Tibial nerve (tissue), 3 donors: ENCODE data around the gene ZCCHC7.

Source experiments
- POLR2A ChIP-seq, 2 donors: fragments of 450-650 bp; IDR thresholded peaks; one replicate each; pipeline ENCODE4 v1.6.1; 2017; ENCODE audit warnings: antibody characterized with exemption in 2 of 2, mild to moderate bottlenecking in 2 of 2, moderate library complexity in 2 of 2
- TF ChIP-seq, protein P1 (sequence below), 5 experiments: fragments of 200-600 bp in 3 of 5; fragments of 450-650 bp in 2 of 5; sonication (generic) in 3 of 5; IDR thresholded peaks; one replicate each; pipeline ENCODE4 v1.5.1; 2016 to 2019; ENCODE audit warnings: antibody characterized with exemption in 5 of 5, mild to moderate bottlenecking in 3 of 5, moderate library complexity in 2 of 5

DNA sequence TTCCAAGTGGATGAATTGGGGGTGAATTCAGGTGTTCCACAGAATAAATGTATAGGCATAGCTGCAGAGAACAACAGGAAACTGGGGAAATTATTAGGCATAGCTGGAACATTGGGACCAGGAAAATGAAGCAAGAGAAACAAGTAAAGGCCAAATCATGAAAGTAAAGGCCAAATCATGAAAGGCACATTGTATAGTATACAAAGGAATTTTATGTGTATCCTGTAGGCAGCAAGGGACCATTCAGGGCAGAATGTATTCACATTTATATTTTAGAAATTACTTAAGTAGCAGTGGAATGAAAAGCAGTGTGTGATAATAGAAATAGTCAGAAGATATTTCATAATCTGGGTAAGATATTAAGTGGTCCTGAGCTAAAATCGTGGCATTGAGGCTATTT lies 174.8 kb downstream of the ZCCHC7 start:
- TF ChIP-seq, protein P1, sequence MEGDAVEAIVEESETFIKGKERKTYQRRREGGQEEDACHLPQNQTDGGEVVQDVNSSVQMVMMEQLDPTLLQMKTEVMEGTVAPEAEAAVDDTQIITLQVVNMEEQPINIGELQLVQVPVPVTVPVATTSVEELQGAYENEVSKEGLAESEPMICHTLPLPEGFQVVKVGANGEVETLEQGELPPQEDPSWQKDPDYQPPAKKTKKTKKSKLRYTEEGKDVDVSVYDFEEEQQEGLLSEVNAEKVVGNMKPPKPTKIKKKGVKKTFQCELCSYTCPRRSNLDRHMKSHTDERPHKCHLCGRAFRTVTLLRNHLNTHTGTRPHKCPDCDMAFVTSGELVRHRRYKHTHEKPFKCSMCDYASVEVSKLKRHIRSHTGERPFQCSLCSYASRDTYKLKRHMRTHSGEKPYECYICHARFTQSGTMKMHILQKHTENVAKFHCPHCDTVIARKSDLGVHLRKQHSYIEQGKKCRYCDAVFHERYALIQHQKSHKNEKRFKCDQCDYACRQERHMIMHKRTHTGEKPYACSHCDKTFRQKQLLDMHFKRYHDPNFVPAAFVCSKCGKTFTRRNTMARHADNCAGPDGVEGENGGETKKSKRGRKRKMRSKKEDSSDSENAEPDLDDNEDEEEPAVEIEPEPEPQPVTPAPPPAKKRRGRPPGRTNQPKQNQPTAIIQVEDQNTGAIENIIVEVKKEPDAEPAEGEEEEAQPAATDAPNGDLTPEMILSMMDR (IDR thresholded peaks at IDR 0.05) = no peak
- no peak for TF ChIP-seq POLR2A (IDR thresholded peaks at IDR 0.05)
